ENCODE results near the gene INPP5D.
"Not testable (repeated sequence)": the region's sequence is repeated elsewhere in the genome, so short reads cannot be mapped to it uniquely, and the experiment has no call there.

DNA sequence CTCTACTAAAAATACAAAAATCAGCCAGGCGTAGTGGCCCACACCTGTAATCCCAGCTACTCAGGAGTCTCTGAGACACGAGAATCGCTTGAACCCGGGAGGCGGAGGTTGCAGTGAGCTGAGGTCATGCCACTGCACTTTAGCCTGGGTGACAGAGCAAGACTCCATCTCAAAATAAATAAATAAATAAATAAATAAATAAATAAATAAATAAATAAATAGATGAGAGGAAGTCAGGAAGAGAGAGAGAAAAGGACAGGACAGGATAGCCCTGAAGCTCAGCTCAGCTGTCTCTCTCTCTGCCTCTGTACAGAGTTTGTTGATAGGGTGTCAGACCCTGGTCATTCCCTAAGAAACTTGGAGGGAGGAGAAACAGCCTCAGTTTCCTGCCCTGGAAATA lies 140.6 kb downstream of the INPP5D start:
- TF ChIP-seq, protein P1, sequence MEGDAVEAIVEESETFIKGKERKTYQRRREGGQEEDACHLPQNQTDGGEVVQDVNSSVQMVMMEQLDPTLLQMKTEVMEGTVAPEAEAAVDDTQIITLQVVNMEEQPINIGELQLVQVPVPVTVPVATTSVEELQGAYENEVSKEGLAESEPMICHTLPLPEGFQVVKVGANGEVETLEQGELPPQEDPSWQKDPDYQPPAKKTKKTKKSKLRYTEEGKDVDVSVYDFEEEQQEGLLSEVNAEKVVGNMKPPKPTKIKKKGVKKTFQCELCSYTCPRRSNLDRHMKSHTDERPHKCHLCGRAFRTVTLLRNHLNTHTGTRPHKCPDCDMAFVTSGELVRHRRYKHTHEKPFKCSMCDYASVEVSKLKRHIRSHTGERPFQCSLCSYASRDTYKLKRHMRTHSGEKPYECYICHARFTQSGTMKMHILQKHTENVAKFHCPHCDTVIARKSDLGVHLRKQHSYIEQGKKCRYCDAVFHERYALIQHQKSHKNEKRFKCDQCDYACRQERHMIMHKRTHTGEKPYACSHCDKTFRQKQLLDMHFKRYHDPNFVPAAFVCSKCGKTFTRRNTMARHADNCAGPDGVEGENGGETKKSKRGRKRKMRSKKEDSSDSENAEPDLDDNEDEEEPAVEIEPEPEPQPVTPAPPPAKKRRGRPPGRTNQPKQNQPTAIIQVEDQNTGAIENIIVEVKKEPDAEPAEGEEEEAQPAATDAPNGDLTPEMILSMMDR (IDR thresholded peaks at IDR 0.05; ENCODE audit: insufficient read depth, low read depth, low read length) = not testable (repeated sequence)
- TF ChIP-seq EZH2 (IDR thresholded peaks at IDR 0.05; ENCODE audit: insufficient read depth, low read length) = not testable (repeated sequence)
